ENCODE results near the gene CDKL2. TPM values are rescaled to one million over a fixed set of nuclear protein-coding genes. Genes with fewer than 3 reads are reported as not detected.

CDKL2 gene
- total and polyA plus RNA-seq, 2 experiments from 2014 or later = not detected

- Histone ChIP-seq H3K27ac (no peak overlapping the region), H4K20me1 (ENCODE audit: insufficient read depth) (no peaks in the 10 kb centered on the region), H2AFZ (no peak overlapping the region), H3K79me2 (ENCODE audit: insufficient read depth) (no peaks in the 10 kb centered on the region), H3K4me3 (no peak overlapping the region), H3K9ac (no peak overlapping the region), H3K9me2 (ENCODE audit: insufficient read depth) (no peaks in the 10 kb centered on the region), H3F3A (ENCODE audit: insufficient read depth) (peaks cover 15% of the 10 kb centered on the region), H3K4me1 (ENCODE audit: insufficient read depth) (peaks cover 14% of the 10 kb centered on the region; the same call in 1 of the 2 replicates), H3K27me3 (replicated peaks; ENCODE audit: insufficient read depth) (no peaks in the 10 kb centered on the region), H3K36me3 (ENCODE audit: low read depth) (no peaks in the 10 kb centered on the region), H3K4me2 (ENCODE audit: unreplicated experiment) (no peak overlapping the region), H3K9me3 (ENCODE audit: low read depth) (no peaks in the 10 kb centered on the region)
- in situ Hi-C loops (cut with MboI) = no loop called here
- DNase-seq = peak; percentile 31
- TF ChIP-seq EZH2 (IDR thresholded peaks at IDR 0.05; ENCODE audit: insufficient read depth, poor library complexity, severe bottlenecking) (no peak), EZH2phosphoT487 (IDR thresholded peaks at IDR 0.05; ENCODE audit: insufficient read depth, low read depth) (no peak)
- 81% methylated on average over 3 of the region's 3 CpGs for WGBS, 2 experiments (ENCODE audit: low coverage in 1 of 2, low lambda C conversion rate in 2 of 2, missing lambda C conversion rate in 2 of 2)
Observed at GRCh38 chr4:75634281-75634680, 4.0 kb upstream of the CDKL2 start.

GRCh38 chr4:75633846-75634245 lies 3.5 kb upstream of the CDKL2 start:
- in situ Hi-C loops (cut with MboI) = no loop called here
- H3K9me2 ChIP-seq (ENCODE audit: insufficient read depth) = no peaks in the 10 kb centered on the region
- no peak overlapping the region for H2AFZ ChIP-seq
- H3K9me3 ChIP-seq (ENCODE audit: low read depth) = no peaks in the 10 kb centered on the region
- H3K27ac ChIP-seq = no peak overlapping the region
- peaks cover 14% of the 10 kb centered on the region; the same call in 1 of the 2 replicates for H3K4me1 ChIP-seq (ENCODE audit: insufficient read depth)
- no peaks in the 10 kb centered on the region for H3K27me3 ChIP-seq (replicated peaks; ENCODE audit: insufficient read depth)
- WGBS, 2 experiments (ENCODE audit: low coverage in 1 of 2, low lambda C conversion rate in 2 of 2, missing lambda C conversion rate in 2 of 2) = 53% methylated on average over 2 of the region's 2 CpGs
- no peak overlapping the region for H3K4me2 ChIP-seq (ENCODE audit: unreplicated experiment)
- no peak for TF ChIP-seq EZH2 (IDR thresholded peaks at IDR 0.05; ENCODE audit: insufficient read depth, poor library complexity, severe bottlenecking)
- TF ChIP-seq EZH2phosphoT487 (IDR thresholded peaks at IDR 0.05; ENCODE audit: insufficient read depth, low read depth) = no peak
- peak; percentile 58 for DNase-seq
- no peaks in the 10 kb centered on the region for H4K20me1 ChIP-seq (ENCODE audit: insufficient read depth)
- H3K79me2 ChIP-seq (ENCODE audit: insufficient read depth) = no peaks in the 10 kb centered on the region
- H3F3A ChIP-seq (ENCODE audit: insufficient read depth) = peaks cover 17% of the 10 kb centered on the region; the same call in 1 of the 2 replicates
- H3K4me3 ChIP-seq = no peak overlapping the region
- no peaks in the 10 kb centered on the region for H3K36me3 ChIP-seq (ENCODE audit: low read depth)
- no peak overlapping the region for H3K9ac ChIP-seq

- Histone ChIP-seq H3K9me3 (ENCODE audit: low read depth) (no peaks in the 10 kb centered on the region), H3K9ac (no peak overlapping the region), H3K79me2 (ENCODE audit: insufficient read depth) (no peaks in the 10 kb centered on the region), H2AFZ (peak overlapping the region; percentile 83), H3K4me2 (ENCODE audit: unreplicated experiment) (peak overlapping the region; percentile 82), H3K36me3 (ENCODE audit: low read depth) (no peaks in the 10 kb centered on the region), H3K4me3 (peak overlapping the region; percentile 70), H3K9me2 (ENCODE audit: insufficient read depth) (no peaks in the 10 kb centered on the region), H4K20me1 (ENCODE audit: insufficient read depth) (no peaks in the 10 kb centered on the region), H3K27me3 (replicated peaks; ENCODE audit: insufficient read depth) (no peaks in the 10 kb centered on the region), H3K4me1 (ENCODE audit: insufficient read depth) (peaks cover 14% of the 10 kb centered on the region; the same call in 1 of the 2 replicates), H3K27ac (no peak overlapping the region), H3F3A (ENCODE audit: insufficient read depth) (peaks cover 16% of the 10 kb centered on the region; the same call in 1 of the 2 replicates)
- WGBS, 2 experiments (ENCODE audit: low coverage in 1 of 2, low lambda C conversion rate in 2 of 2, missing lambda C conversion rate in 2 of 2) = 56 to 59% methylated on average over 9 of the region's 9 CpGs
- TF ChIP-seq EZH2phosphoT487 (IDR thresholded peaks at IDR 0.05; ENCODE audit: insufficient read depth, low read depth) (no peak), EZH2 (IDR thresholded peaks at IDR 0.05; ENCODE audit: insufficient read depth, poor library complexity, severe bottlenecking) (no peak)
- in situ Hi-C loops (cut with MboI) = no loop called here
- DNase-seq = no peak
Observed at GRCh38 chr4:75630937-75631329, 605 bp upstream of the CDKL2 start.

- in situ Hi-C loops (cut with MboI) = no loop called here
- Histone ChIP-seq H3K36me3 (ENCODE audit: low read depth) (no peaks in the 10 kb centered on the region), H3F3A (ENCODE audit: insufficient read depth) (0 out of 2 replicates have a peak, but pooled peaks cover 4% of the 10 kb centered on the region), H2AFZ (no peak overlapping the region), H3K9me3 (ENCODE audit: low read depth) (no peaks in the 10 kb centered on the region), H3K79me2 (ENCODE audit: insufficient read depth) (no peaks in the 10 kb centered on the region), H3K4me2 (ENCODE audit: unreplicated experiment) (no peak overlapping the region), H3K27ac (no peak overlapping the region), H3K9me2 (ENCODE audit: insufficient read depth) (no peaks in the 10 kb centered on the region), H3K9ac (no peak overlapping the region), H4K20me1 (ENCODE audit: insufficient read depth) (no peaks in the 10 kb centered on the region), H3K27me3 (replicated peaks; ENCODE audit: insufficient read depth) (no peaks in the 10 kb centered on the region), H3K4me3 (no peak overlapping the region), H3K4me1 (ENCODE audit: insufficient read depth) (0 out of 2 replicates have a peak, but pooled peaks cover 3% of the 10 kb centered on the region)
- WGBS, 2 experiments (ENCODE audit: low coverage in 1 of 2, low lambda C conversion rate in 2 of 2, missing lambda C conversion rate in 2 of 2) = 59 to 73% methylated on average over 2 of the region's 2 CpGs
- DNase-seq = no peak
- no peak for TF ChIP-seq EZH2phosphoT487 (IDR thresholded peaks at IDR 0.05; ENCODE audit: insufficient read depth, low read depth)
- TF ChIP-seq EZH2 (IDR thresholded peaks at IDR 0.05; ENCODE audit: insufficient read depth, poor library complexity, severe bottlenecking) = no peak
Observed at GRCh38 chr4:75629239-75629638, 1.1 kb downstream of the CDKL2 start.

- 61 to 67% methylated on average over 5 of the region's 5 CpGs for WGBS, 2 experiments (ENCODE audit: low coverage in 1 of 2, low lambda C conversion rate in 2 of 2, missing lambda C conversion rate in 2 of 2)
- H3F3A ChIP-seq (ENCODE audit: insufficient read depth) = no peaks in the 10 kb centered on the region
- no peaks in the 10 kb centered on the region for H3K27me3 ChIP-seq (replicated peaks; ENCODE audit: insufficient read depth)
- no peak for DNase-seq
- H3K79me2 ChIP-seq (ENCODE audit: insufficient read depth) = no peaks in the 10 kb centered on the region
- H3K4me1 ChIP-seq (ENCODE audit: insufficient read depth) = no peaks in the 10 kb centered on the region
- H3K36me3 ChIP-seq (ENCODE audit: low read depth) = no peaks in the 10 kb centered on the region
- no peak overlapping the region for H3K4me3 ChIP-seq
- H3K9me2 ChIP-seq (ENCODE audit: insufficient read depth) = no peaks in the 10 kb centered on the region
- H3K27ac ChIP-seq = no peak overlapping the region
- no peak overlapping the region for H2AFZ ChIP-seq
- no peak overlapping the region for H3K4me2 ChIP-seq (ENCODE audit: unreplicated experiment)
- in situ Hi-C loops (cut with MboI) = no loop called here
- H3K9me3 ChIP-seq (ENCODE audit: low read depth) = no peaks in the 10 kb centered on the region
- no peaks in the 10 kb centered on the region for H4K20me1 ChIP-seq (ENCODE audit: insufficient read depth)
- no peak for TF ChIP-seq EZH2 (IDR thresholded peaks at IDR 0.05; ENCODE audit: insufficient read depth, poor library complexity, severe bottlenecking)
- TF ChIP-seq EZH2phosphoT487 (IDR thresholded peaks at IDR 0.05; ENCODE audit: insufficient read depth, low read depth) = no peak
- no peak overlapping the region for H3K9ac ChIP-seq
Observed at GRCh38 chr4:75623026-75623425, 7.3 kb downstream of the CDKL2 start.
